Lower leg skin (tissue), 4 donors: Measurements from ENCODE around the gene FOXK1. TPM values are rescaled to one million over a fixed set of nuclear protein-coding genes. Genes with fewer than 3 reads are reported as not detected.

ENCODE experiments used
- DNase-seq, 2 donors: peaks; one replicate each; pipeline ENCODE4 v3.0.0-alpha.2; 2019; ENCODE audit warnings: low spot score in 2 of 2
- H3K4me3 ChIP-seq: fragments of 200-600 bp; sonication (generic); 2 replicates; pipeline ENCODE4 v1.5.1; 2017; ENCODE audit warnings: mild to moderate bottlenecking, low read depth; ENCODE audit not compliant: poor library complexity, severe bottlenecking
- CTCF ChIP-seq, 3 donors: fragments of 450-650 bp; IDR thresholded peaks; one replicate each; pipeline ENCODE4 v1.5.1; 2016; ENCODE audit warnings: antibody characterized with exemption in 3 of 3, mild to moderate bottlenecking in 3 of 3, moderate library complexity in 2 of 3
- POLR2A ChIP-seq, 2 donors: fragments of 450-650 bp; IDR thresholded peaks; one replicate each; pipeline ENCODE4 v1.6.1; 2016 to 2017; ENCODE audit warnings: antibody characterized with exemption in 2 of 2, mild to moderate bottlenecking in 1 of 2, moderate library complexity in 1 of 2
- WGBS, 2 donors: methylation state at CpG; one replicate each; pipeline ENCODE4 v1.1.5; 2018; 5-methylcytosine and 5-hydroxymethylcytosine counted together
- intact Hi-C: fragments of 100-400 bp; cut with DNase I; formaldehyde crosslinking; loops from one replicate; pipeline ENCODE4 v1.15.0; 2023; ENCODE audit warnings: low total_unique reads
- total RNA-seq, 4 donors: library from RNA; depleted of rRNA; stranded (reverse); fragments of >200 nt; gene quantifications; one replicate each; pipeline ENCODE4 v1.1.0, GENCODE V29; 2016

FOXK1 gene
- total RNA-seq, 4 donors from 2014 or later = 22.0 to 41.3 (median 30.3) TPM

DNA sequence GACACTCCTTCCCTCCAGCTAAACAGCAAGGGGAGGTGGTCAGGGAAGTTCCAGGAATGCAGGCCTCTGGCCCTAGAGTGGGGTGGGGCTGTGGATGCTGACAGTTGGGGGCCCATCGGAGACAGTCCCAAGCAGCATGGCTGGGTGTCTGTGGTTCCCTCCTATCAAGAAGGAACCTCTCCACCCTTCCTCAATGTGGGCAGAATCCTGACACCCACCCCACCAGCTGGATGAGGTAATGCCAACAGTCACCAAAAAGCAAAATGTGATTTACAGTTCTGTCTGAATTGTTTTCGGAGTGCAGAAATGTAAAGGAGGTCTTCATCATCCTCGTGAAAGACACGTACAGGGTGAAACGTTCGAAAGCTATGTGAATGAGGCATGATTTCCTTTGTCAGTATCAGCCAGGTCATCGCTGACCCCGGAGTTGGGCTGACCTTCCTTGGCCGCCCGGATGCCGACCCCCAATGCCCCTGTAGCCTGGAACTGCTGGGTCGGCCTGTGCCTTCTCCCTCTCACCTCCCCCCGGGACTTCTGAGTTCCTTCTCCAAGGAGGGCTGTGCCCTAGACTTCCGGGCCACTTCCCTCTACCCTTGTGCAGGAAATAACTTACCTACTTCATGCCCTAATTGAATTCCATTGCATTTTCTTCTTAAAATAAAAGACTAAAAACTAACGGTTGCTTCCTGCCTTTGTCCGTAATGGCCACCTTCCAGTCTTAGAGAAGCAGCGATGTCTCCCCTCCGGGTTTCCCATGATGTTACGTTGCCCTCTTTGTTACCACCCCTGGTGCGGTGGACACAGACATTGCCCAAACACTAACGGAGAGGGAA lies 24.5 kb downstream of the FOXK1 start:
- no peak overlapping the region for H3K4me3 ChIP-seq
- WGBS, 2 donors = 71 to 80% methylated on average over 21 of the region's 21 CpGs
- no peak for DNase-seq
- intact Hi-C loops = no loop called here
- TF ChIP-seq POLR2A (IDR thresholded peaks at IDR 0.05) (no peak), CTCF (IDR thresholded peaks at IDR 0.05) (no peak)

DNA sequence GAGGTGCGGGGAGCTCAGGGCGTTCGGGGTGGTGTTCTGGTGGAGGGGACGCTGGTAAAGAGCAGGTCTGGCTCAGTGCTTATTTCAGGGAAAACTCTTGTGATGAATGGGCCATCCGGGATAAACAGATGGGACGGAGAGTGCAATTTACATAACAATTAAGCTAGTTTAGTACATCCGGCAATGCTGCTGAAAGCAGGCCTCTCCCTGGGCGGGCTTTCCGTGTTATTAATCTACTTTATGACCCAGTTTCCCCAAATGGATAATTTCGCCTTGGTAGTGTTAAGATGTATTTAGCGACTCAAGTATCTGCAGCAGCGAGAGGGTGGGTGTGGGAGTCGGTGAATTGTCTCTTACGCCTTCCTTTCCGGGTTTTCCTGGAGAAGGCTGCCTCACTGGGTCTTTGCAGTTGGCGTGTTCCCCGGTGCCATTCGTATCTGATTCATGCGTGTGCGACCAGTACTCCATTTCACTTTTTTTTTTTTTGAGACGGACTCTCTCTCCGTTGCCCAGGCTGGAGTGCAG lies 25.2 kb downstream of the FOXK1 start:
- TF ChIP-seq CTCF (IDR thresholded peaks at IDR 0.05) (no peak), POLR2A (IDR thresholded peaks at IDR 0.05) (no peak)
- H3K4me3 ChIP-seq = no peak overlapping the region
- DNase-seq = no peak
- intact Hi-C loops = no loop called here
- 78 to 84% methylated on average over 22 of the region's 22 CpGs for WGBS, 2 donors

DNA sequence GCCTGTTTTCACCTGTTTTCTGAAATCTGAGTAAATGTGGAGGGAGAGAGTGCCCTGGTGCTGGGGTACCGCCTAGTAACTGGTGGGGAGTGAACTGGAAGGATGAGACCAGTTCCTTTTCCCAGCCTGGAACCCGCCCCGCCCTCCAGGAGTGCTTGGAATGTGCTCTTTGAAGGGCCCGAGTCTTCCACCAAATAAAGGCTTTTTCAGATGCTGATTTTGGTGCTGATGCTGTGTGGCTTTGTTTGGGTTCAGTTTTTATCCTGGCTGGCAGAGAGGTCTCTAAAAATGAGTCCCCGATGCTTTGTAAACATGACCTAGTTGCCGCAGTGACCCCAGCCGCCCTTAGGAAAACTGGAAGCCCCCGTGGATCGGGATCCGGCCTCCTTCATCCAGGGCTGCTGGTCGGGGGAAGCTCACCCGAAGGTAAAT lies 25.9 kb downstream of the FOXK1 start:
- intact Hi-C loops = no loop called here
- no peak for DNase-seq
- H3K4me3 ChIP-seq = no peak overlapping the region
- no peak for TF ChIP-seq CTCF (IDR thresholded peaks at IDR 0.05)
- no peak for TF ChIP-seq POLR2A (IDR thresholded peaks at IDR 0.05)
- WGBS, 2 donors = 73 to 79% methylated on average over 12 of the region's 12 CpGs

GRCh38 chr7:4709187-4709586 lies 27.1 kb downstream of the FOXK1 start:
- DNase-seq = no peak
- TF ChIP-seq CTCF (IDR thresholded peaks at IDR 0.05) = no peak
- TF ChIP-seq POLR2A (IDR thresholded peaks at IDR 0.05) = no peak
- intact Hi-C loops = no loop called here
- 92 to 94% methylated on average over 22 of the region's 22 CpGs for WGBS, 2 donors
- no peak overlapping the region for H3K4me3 ChIP-seq

GRCh38 chr7:4711093-4711492 lies 29.0 kb downstream of the FOXK1 start:
- TF ChIP-seq CTCF (IDR thresholded peaks at IDR 0.05) = no peak
- no peak for TF ChIP-seq POLR2A (IDR thresholded peaks at IDR 0.05)
- DNase-seq = no peak
- no peak overlapping the region for H3K4me3 ChIP-seq
- WGBS, 2 donors = 86 to 94% methylated on average over 10 of the region's 10 CpGs
- intact Hi-C loops = no loop called here
